HG03175 (cell line): ENCODE data around the gene RTL5.
A peak's percentile ranks its signal among the peaks of the same experiment; 100 is the strongest.

Experiments
- ATAC-seq: cut with Tn5 transposase; IDR thresholded peaks from one replicate; pipeline ENCODE4 v1.9.1; 2021; ENCODE audit warnings: mild to moderate bottlenecking, moderate library complexity; ENCODE audit not compliant: unreplicated experiment

RTL5 gene

GRCh38 chrX:72110051-72110875 lies 21.5 kb downstream of the RTL5 start:
- no peak for ATAC-seq

- ATAC-seq, result no peak
Measured at GRCh38 chrX:72108666-72109065, 23.0 kb downstream of the RTL5 start.

- ATAC-seq, result no peak
Measured at GRCh38 chrX:72107841-72108595, 23.7 kb downstream of the RTL5 start.

- no peak for ATAC-seq
Measured at GRCh38 chrX:72107320-72107719, 24.4 kb downstream of the RTL5 start.

- peak; percentile 78 for ATAC-seq
Measured at GRCh38 chrX:72105436-72105835, 26.3 kb downstream of the RTL5 start.

- no peak for ATAC-seq
Measured at GRCh38 chrX:72102760-72103159, 29.0 kb downstream of the RTL5 start.

- no peak for ATAC-seq
Measured at GRCh38 chrX:72102126-72102525, 29.6 kb downstream of the RTL5 start.

GRCh38 chrX:72101597-72102037 lies 30.1 kb downstream of the RTL5 start:
- no peak for ATAC-seq

GRCh38 chrX:72100824-72101351 lies 30.8 kb downstream of the RTL5 start:
- ATAC-seq, result peak; percentile 77

GRCh38 chrX:72100051-72100755 lies 31.5 kb downstream of the RTL5 start:
- no peak for ATAC-seq

GRCh38 chrX:72097098-72097497 lies 34.6 kb downstream of the RTL5 start:
- no peak for ATAC-seq

- peak; percentile 6 for ATAC-seq
Measured at GRCh38 chrX:72095370-72095769, 36.3 kb downstream of the RTL5 start.

- peak; percentile 96 for ATAC-seq
Measured at GRCh38 chrX:72094894-72095293, 36.8 kb downstream of the RTL5 start.

GRCh38 chrX:72089254-72089653 lies 42.5 kb downstream of the RTL5 start:
- ATAC-seq, result no peak

- ATAC-seq, result no peak
Measured at GRCh38 chrX:72088761-72089160, 43.0 kb downstream of the RTL5 start.

GRCh38 chrX:72086995-72087394 lies 44.7 kb downstream of the RTL5 start:
- ATAC-seq, result no peak

GRCh38 chrX:72084114-72084513 lies 47.6 kb downstream of the RTL5 start:
- no peak for ATAC-seq

- no peak for ATAC-seq
Measured at GRCh38 chrX:72083291-72083690, 48.4 kb downstream of the RTL5 start.

GRCh38 chrX:72081605-72082320 lies 50.0 kb downstream of the RTL5 start:
- no peak for ATAC-seq

- ATAC-seq, result no peak
Measured at GRCh38 chrX:72080800-72081199, 50.9 kb downstream of the RTL5 start.

GRCh38 chrX:72080150-72080549 lies 51.6 kb downstream of the RTL5 start:
- ATAC-seq, result no peak
